Measurements from ENCODE around the gene CFAP119.
"Not testable (repeated sequence)": the region's sequence is repeated elsewhere in the genome, so short reads cannot be mapped to it uniquely, and the experiment has no call there.

Gene CFAP119

GRCh38 chr16:30761928-30762902 lies at the start of gene CFAP119, which contains the start of gene RNF40:
CFAP119 (minus strand) TSS chr16:30762062; CDS start chr16:30761748, 314 bp downstream.
RNF40 (plus strand) TSS chr16:30762322; CDS start chr16:30762546, 224 bp downstream.
- DNase-seq, result peak; percentile 98

DNA sequence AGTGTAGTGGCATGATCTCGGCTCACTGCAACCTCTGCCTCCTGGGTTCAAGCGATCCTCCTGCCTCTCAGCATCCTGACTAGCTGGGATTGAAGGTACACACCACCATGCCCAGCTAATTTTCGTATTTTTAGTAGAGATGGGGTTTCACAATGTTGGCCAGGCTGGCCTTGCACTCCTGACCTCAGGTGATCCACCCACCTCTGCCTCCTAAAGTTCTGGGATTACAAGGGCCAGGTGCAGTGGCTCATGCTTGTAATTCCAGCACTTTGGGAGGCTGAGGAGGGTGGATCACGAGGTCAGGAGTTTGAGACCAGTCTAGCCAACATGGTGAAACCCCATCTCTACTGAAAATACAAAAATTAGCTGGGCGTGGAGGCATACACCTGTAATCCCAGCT lies 47.8 kb upstream of the CFAP119 start:
- not testable (repeated sequence) for DNase-seq

- not testable (repeated sequence) for DNase-seq
Observed at GRCh38 chr16:30808890-30809426, 47.1 kb upstream of the CFAP119 start.

- DNase-seq, result peak; percentile 90
Observed at GRCh38 chr16:30808146-30808545, 46.3 kb upstream of the CFAP119 start.

DNA sequence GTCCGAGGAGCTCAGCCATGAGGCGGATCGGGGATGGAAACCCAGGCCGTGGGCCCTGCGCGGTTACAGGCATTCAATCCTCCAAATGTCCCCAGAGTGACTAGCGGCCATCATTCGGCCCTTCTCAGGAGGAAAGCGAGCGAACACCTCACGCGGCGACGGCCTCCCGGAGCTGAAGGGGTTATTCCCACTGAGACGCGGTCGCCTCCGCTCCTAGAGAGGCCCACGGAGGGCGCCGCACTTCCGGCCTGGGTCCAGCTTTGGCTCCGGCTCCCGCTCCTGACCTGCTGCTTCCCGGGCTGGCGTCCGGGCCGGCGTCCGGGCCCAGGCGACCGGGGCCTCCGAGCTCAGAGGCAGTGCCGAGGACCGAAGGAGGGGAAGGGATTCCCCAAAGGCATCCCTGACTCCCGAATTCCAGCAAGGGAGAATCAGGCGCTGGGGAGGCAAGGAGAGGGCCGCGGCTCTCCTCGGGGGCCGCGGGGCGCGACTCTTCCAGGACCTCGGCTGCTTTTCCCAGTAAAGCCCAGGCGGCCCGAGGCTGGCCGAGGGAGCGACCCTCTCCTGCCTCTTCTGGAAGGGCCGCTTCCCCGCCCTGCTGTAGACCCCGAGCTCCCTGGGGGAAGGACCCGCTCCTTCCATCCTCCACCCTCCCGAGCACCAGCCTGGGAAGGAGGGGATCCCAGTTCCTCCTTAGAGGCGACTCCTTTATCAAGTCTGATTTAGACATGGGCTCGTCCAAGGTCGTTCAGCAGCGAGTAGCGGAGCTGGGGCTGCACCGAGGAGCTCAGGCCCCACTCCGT lies 43.7 kb upstream of the CFAP119 start:
- DNase-seq, result peak; percentile 69

DNA sequence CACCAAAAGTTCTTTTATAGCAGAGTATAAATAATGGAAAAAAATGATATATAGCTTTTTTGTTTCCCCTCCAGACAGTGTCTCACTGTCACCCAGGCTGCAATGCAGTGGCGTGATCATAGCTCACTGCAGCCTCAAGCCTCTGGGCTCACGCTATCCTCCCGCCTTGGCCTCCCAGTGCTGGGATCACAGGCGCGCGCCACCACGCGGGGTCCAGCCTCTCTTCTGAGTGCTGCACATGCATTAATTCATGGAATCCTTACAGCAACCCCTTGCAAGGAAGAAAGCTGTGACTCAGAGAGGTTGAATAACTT lies 43.2 kb upstream of the CFAP119 start:
- peak; percentile 19 for DNase-seq

- DNase-seq, result peak; percentile 58
Observed at GRCh38 chr16:30802936-30803335, 41.1 kb upstream of the CFAP119 start.

DNA sequence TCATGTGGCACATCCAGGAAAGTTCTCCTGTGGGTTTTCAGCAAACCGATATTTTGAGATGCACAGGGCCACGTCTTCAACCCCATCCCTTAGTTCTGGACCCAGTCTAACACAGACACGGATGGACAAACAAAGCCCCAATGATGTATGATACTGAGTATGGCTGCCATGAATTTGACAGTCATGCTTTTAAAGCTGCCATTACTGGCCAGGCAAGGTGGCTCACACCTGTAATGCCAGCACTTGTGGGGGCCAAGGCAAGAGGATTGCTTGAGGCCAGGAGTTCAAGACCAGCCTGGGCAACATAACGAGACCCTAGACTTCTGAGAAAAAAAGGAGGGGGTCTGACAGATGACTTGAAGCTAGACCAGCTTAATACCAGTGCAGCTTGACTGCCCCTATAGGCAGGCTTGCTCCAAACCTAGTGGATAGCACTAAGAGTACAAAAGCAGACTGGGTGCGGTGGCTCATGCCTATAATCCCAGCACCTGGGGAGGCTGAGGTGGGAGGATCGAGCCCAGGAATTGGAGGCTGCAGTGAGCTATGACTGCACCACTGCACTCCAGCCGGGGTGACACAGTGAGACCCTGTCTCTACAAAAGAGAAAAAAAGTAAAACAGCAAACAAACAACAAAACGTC lies 35.9 kb upstream of the CFAP119 start:
- DNase-seq, result no peak

DNA sequence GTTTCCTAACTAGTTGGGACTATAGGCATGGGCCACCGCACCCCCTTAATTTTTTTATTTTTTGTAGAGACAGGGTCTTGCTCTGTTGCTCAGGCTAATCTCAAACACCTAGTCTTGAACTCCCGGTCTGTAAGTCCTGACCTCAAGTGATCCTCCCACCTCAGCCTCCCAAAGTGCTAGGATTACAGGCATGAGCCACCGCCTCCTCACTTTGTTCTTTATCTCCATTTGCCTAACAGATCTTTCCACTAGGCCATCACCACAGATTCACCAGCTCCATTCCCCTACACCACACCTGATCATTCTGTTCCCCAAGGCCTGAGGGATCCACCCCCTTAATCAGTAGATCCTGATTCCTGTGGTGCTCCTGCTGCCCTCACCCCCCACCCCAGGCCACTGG lies 32.8 kb upstream of the CFAP119 start:
- DNase-seq, result no peak

- DNase-seq, result no peak
Observed at GRCh38 chr16:30793508-30794069, 31.7 kb upstream of the CFAP119 start.

DNA sequence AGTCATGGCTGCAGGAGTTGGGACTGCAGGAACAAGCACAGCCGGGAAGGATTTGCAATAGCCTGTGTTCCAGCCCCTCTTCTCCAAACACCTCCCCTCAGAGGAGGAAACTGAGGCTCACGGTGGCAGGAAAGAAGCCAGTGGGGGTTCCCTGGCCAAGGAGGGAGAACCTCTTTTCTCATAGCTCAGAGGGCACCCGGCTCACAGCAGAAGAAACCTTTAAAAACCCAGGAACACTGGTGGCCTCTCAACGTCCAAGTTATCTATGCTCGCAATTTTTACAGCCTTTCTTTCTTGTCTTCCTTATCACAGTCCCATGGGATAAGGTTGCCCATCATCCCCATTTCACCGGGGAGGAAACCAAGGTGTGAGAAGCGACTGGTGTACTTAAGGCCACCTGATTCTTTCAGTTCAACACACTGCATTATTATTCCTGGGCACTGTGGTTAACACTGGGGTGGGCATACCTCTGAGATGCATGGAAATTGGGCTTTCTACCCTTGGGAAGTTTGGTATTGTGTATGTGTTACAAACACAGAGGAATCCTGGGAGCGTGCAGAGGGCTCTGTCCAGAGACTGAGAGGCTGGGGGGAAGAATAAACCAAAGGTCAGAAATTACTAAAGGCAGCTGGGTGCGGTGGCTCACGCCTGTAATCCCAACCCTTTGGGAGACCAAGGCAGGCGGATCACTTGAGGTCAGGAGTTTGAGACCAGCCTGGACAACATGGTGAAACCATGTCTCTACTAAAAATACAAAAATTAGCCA lies 25.9 kb upstream of the CFAP119 start:
- no peak for DNase-seq

DNA sequence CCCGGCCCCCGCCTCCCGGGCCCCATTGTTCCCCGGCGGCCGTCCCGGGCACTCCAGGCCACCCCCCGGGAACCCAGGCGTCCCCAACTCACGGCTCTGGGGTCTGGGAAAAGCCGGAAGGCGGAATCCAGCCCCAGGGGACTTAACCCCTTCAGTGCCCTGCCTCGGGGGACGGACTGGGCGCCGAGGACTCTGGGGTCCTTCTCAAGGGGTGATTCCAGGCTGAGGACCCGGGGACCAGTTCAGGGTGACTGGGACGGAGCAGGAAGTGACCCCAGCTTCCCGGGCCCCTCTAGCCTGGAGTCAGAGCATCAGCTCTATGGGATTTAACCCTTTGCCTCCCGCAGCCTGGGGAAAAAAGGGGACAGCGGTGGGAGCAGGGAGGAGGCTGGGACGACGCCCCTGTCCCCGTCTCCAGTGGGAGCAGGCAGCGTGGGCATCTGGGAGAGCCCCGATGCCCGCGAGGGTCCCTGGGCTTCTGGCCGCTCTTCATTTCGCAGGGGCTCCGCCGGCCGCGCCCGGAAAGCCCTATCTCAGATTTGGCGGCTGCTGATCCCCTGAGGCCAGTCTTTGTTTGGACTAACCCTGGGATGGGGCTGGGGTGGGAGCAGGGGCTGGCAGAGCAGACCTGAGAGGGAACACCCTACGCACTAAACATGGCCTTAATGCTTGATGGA lies 25.2 kb upstream of the CFAP119 start, which contains the start of gene ZNF629:
Gene ZNF629 (minus strand): TSS at position 270 of the 677 bp plus-strand sequence. CDS start 2,723 bp downstream, outside the sequence.
- DNase-seq, result peak; percentile 45

- DNase-seq, result peak; percentile 24
Observed at GRCh38 chr16:30786115-30786935, 24.5 kb upstream of the CFAP119 start.

GRCh38 chr16:30785126-30786106 lies 23.6 kb upstream of the CFAP119 start:
- DNase-seq, result no peak

GRCh38 chr16:30784215-30784614 lies 22.4 kb upstream of the CFAP119 start:
- DNase-seq, result no peak

- no peak for DNase-seq
Observed at GRCh38 chr16:30783280-30784109, 21.6 kb upstream of the CFAP119 start.

DNA sequence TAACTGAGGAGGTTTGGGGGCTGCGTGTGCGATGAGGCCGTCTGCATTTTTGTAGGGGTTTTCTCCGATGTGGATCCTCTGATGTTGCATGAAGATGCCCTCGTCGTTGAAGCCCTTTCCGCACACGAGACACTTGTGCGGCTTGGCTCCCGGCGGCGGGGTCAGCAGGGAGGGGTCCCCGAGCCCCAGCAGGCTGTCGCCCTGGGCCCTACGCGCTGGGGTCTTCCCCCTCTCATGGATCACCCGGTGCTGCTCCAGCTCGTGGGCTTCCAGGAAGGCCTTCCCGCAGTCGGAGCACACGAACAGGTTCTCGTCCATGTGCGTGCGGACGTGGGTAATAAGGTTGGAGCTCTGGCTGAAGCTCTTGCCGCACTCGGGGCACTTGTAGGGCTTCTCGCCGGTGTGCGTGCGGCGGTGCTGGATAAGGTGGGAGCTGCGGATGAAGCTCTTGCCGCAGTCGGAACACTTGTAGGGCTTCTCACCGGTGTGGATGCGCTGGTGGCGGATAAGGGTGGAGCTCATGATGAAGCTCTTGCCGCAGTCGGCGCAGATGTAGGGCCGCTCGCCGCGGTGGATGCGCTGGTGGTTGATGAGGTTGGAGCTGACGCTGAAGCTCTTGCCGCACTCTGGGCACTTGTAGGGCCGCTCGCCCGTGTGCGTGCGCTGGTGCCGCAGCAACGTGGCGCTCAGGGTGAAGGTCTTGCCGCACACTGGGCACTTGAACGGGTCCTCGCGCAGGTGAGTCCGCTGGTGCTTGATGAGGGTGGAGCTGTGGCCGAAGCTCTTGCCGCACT lies 20.8 kb upstream of the CFAP119 start:
- no peak for DNase-seq

Data from inflammatory macrophage treated with lipopolysaccharide for 4 hours (primary cell).